Kidney (tissue), 14 donors: ENCODE data around the gene TRAPPC3L. TPM values are rescaled to one million over a fixed set of nuclear protein-coding genes. Genes with fewer than 3 reads are reported as not detected.

Experiments
- DNase-seq, 5 donors: peaks; one replicate each; pipeline ENCODE4 v3.0.0-alpha.2; 2013 to 2020
- FAIRE-seq: peaks from 2 replicates; lab custom pipeline; 2012; peaks lifted over from hg19 to GRCh38; lab: Jason Lieb, UNC
- H3K27ac ChIP-seq, 2 donors: one replicate each; pipeline ENCODE4 v1.7.0; 2013; ENCODE audit warnings: low read depth in 2 of 2, low read length in 2 of 2, inconsistent platforms in 1 of 2
- H3K27me3 ChIP-seq: one replicate; pipeline ENCODE4 v1.7.1; 2013; ENCODE audit warnings: low read length, inconsistent platforms; ENCODE audit not compliant: control insufficient read depth, insufficient read depth
- H3K36me3 ChIP-seq, 3 donors: one replicate each; pipeline versions ENCODE4 v1.7.0 to v1.7.1; 2013; ENCODE audit warnings: low read length in 3 of 3, control low read depth in 1 of 3, inconsistent platforms in 1 of 3; ENCODE audit not compliant: insufficient read depth in 3 of 3, control insufficient read depth in 2 of 3
- H3K4me1 ChIP-seq, 3 donors: one replicate each; pipeline versions ENCODE4 v1.7.0 to v1.7.1; 2013; ENCODE audit warnings: low read length in 3 of 3, inconsistent platforms in 1 of 3, low read depth in 1 of 3; ENCODE audit not compliant: control insufficient read depth in 2 of 3, insufficient read depth in 2 of 3
- H3K4me3 ChIP-seq, 3 donors: one replicate each; pipeline versions ENCODE4 v1.7.0 to v1.8.1; 2013; ENCODE audit warnings: low read length in 3 of 3, control low read depth in 1 of 3, inconsistent platforms in 1 of 3
- H3K9ac ChIP-seq, 3 donors: one replicate each; pipeline versions ENCODE4 v1.7.0 to v1.7.1; 2013; ENCODE audit warnings: low read length in 3 of 3, control low read depth in 1 of 3, inconsistent platforms in 1 of 3
- H3K9me3 ChIP-seq, 3 donors: one replicate each; pipeline versions ENCODE4 v1.7.0 to v1.7.1; 2013; ENCODE audit warnings: low read length in 3 of 3, control low read depth in 1 of 3, inconsistent platforms in 1 of 3; ENCODE audit not compliant: control insufficient read depth in 2 of 3, insufficient read depth in 1 of 3
- intact Hi-C: fragments of 100-400 bp; cut with DNase I; formaldehyde crosslinking; loops from one replicate; pipeline ENCODE4 v1.11.1; 2022
- polyA plus RNA-seq: library from polyadenylated mRNA; stranded (reverse); fragments of 350-450 nt; fragmentation: Illumina TruSeq; extraction: RNeasy Lipid Tissue Mini Kit (QIAGEN cat#74804); gene quantifications from one replicate; pipeline ENCODE4 v1.2.3, GENCODE V29; 2014; ENCODE audit warnings: low read depth, low replicate concordance; ENCODE audit not compliant: insufficient read depth
- total RNA-seq: library from RNA; stranded (reverse); fragmentation: NEBNext Ultra II Directional; extraction: Animal tissue kit (Norgen Biotek cat#: 25700); gene quantifications from one replicate; pipeline ENCODE4 v1.2.1, GENCODE V29; 2021
- TF ChIP-seq, protein P1 (sequence below): IDR thresholded peaks from 3 replicates; pipeline ENCODE4 v1.5.1; 2012; ENCODE audit warnings: mild to moderate bottlenecking, moderate library complexity, borderline replicate concordance; ENCODE audit not compliant: insufficient read depth; ENCODE audit errors: extremely low read depth
- donor health status: control.
- donor health status: control.
- donor health status: control.
- donor health status: control.
- donor health status: control.
- donor health status: DM: yes; HTN: yes; CAD: no.
- donor health status: Normal renal cell carcinoma (clear cell type).

The TRAPPC3L gene
- total and polyA plus RNA-seq, 2 donors from 2014 or later = not detected

DNA sequence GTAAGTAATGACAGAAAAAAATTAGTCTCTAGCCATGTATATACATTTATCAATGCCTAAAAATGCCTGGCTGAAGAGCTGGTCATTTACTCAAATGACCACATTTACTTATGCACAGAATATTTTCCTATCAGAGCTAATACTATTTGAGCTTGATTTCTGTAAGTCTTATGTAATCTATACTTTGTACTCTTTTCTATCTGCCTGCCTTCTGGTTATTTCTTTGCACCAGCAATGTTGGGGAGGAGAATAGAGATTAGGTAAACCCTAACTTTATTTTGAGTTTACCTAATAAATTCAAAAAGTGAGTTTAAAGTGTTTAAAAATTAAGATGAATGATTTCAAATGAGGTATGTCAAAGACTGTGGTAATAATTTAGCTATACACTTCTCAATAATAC, 30.3 kb downstream of the TRAPPC3L start:
- H3K4me3 ChIP-seq = no peak overlapping the region
- no peaks in the 10 kb centered on the region for H3K27me3 ChIP-seq
- H3K4me1 ChIP-seq = no peaks in the 10 kb centered on the region
- DNase-seq (no peak), FAIRE-seq (no peak)
- H3K36me3 ChIP-seq = no peaks in the 10 kb centered on the region
- TF ChIP-seq, protein P1, sequence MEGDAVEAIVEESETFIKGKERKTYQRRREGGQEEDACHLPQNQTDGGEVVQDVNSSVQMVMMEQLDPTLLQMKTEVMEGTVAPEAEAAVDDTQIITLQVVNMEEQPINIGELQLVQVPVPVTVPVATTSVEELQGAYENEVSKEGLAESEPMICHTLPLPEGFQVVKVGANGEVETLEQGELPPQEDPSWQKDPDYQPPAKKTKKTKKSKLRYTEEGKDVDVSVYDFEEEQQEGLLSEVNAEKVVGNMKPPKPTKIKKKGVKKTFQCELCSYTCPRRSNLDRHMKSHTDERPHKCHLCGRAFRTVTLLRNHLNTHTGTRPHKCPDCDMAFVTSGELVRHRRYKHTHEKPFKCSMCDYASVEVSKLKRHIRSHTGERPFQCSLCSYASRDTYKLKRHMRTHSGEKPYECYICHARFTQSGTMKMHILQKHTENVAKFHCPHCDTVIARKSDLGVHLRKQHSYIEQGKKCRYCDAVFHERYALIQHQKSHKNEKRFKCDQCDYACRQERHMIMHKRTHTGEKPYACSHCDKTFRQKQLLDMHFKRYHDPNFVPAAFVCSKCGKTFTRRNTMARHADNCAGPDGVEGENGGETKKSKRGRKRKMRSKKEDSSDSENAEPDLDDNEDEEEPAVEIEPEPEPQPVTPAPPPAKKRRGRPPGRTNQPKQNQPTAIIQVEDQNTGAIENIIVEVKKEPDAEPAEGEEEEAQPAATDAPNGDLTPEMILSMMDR = no peak
- H3K9me3 ChIP-seq = no peaks in the 10 kb centered on the region
- H3K9ac ChIP-seq = no peak overlapping the region
- H3K27ac ChIP-seq = no peak overlapping the region
- intact Hi-C loops = no loop called here

DNA sequence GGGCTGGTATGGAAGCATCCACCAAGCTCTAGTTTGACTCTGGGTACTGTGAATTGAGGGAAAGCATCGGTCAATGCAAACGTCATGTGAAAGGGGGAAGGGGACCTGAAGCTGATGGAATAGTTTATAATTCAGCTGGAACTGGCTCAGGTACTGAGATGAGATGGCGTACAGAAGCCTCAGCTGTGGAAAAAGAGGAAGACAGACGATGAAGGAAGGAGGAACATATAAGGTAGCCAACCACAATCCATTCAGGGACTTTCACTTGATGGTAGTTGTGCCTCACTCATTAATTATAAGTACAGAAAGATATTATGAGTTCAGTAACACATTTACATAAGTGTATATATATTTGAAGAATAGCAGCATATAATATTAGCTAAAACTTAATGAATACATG, 31.4 kb downstream of the TRAPPC3L start:
- intact Hi-C loops = no loop called here
- Histone ChIP-seq H3K27me3 (no peaks in the 10 kb centered on the region), H3K9me3 (peaks cover 0 to 1% (median 0%) of the 10 kb centered on the region in 3 donors), H3K4me3 (peak overlapping the region in 1 of 3 donors; percentile 56), H3K9ac (no peak overlapping the region), H3K4me1 (no peaks in the 10 kb centered on the region), H3K27ac (no peak overlapping the region), H3K36me3 (no peaks in the 10 kb centered on the region)
- FAIRE-seq = no peak
- TF ChIP-seq, protein P1 = no peak
- DNase-seq = no peak

DNA sequence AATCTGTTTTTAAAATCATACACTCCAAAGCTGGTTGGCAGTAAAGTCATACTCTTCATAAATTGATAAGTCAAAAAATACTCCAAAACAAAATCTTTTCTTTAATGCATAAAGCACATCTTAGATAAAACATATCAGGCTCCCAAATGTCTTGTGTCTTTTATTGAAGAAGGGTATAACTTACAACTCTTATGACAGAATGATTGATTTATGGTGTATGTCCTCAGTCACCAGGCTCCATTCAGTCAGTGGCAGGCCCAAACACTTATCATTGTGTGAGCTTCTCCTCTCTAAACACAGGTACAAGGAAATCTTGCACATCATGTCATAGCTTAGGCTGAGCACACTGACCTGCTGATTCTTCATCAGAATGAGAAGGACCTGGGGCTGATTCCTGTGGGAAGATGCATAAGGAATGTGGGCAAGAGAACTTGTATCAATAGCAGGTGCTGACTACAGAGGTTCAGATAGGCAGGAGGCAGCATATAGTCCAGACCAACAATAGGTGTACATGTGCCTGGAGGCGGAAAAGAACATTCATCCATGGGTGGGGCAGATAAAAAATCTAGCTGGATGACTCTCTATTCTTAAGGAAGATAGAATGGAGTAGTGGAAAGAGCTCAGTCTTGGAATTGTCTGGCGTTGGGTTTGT, 32.1 kb downstream of the TRAPPC3L start:
- peak overlapping the region in 2 of 3 donors; percentile 45 to 56 for H3K4me3 ChIP-seq
- TF ChIP-seq, protein P1 = no peak
- FAIRE-seq (no peak), DNase-seq (no peak)
- peaks cover 0 to 1% (median 0%) of the 10 kb centered on the region in 3 donors for H3K9me3 ChIP-seq
- no peaks in the 10 kb centered on the region for H3K36me3 ChIP-seq
- intact Hi-C loops = no loop called here
- peak overlapping the region in 1 of 3 donors; percentile 2 for H3K9ac ChIP-seq
- no peak overlapping the region for H3K27ac ChIP-seq
- H3K4me1 ChIP-seq = no peaks in the 10 kb centered on the region
- no peaks in the 10 kb centered on the region for H3K27me3 ChIP-seq
